OCI-LY1 (cell line): ENCODE data around the gene OR4N5.

Experiments
- H2AFZ ChIP-seq: fragments of 200-600 bp; sonication (generic), shearing (Covaris generic); 2 replicates; pipeline ENCODE4 v1.6.0; 2014; ENCODE audit warnings: antibody characterized with exemption, mild to moderate bottlenecking, low read length
- H3F3A ChIP-seq: fragments of 200-600 bp; sonication (generic), shearing (Covaris generic); 2 replicates; pipeline ENCODE4 v1.6.0; 2014; ENCODE audit warnings: mild to moderate bottlenecking, antibody characterized with exemption, low read length, moderate library complexity; ENCODE audit not compliant: insufficient read depth
- H3K27ac ChIP-seq: fragments of 200-600 bp; sonication (generic); 2 replicates; pipeline ENCODE4 v1.5.1; 2014; ENCODE audit warnings: low read length, mixed run types, mild to moderate bottlenecking, low read depth; ENCODE audit not compliant: poor library complexity, severe bottlenecking
- H3K27me3 ChIP-seq: fragments of 200-600 bp; sonication (generic); 2 replicates; pipeline ENCODE4 v1.6.0; 2014; ENCODE audit warnings: antibody characterized with exemption, mild to moderate bottlenecking, low read length, moderate library complexity; ENCODE audit not compliant: insufficient read depth
- H3K36me3 ChIP-seq: fragments of 200-600 bp; sonication (generic); 2 replicates; pipeline ENCODE4 v1.6.1; 2014; ENCODE audit warnings: mild to moderate bottlenecking, antibody characterized with exemption, low read length, moderate library complexity, mixed read lengths; ENCODE audit not compliant: insufficient read depth
- H3K4me1 ChIP-seq: fragments of 200-600 bp; sonication (generic); 2 replicates; pipeline ENCODE4 v1.5.1; 2014; ENCODE audit warnings: mild to moderate bottlenecking, low read length, moderate library complexity; ENCODE audit not compliant: insufficient read depth, severe bottlenecking
- H3K4me2 ChIP-seq: fragments of 200-600 bp; sonication (generic), shearing (Covaris generic); 2 replicates; pipeline ENCODE4 v1.6.1; 2014; ENCODE audit warnings: low read length
- H3K4me3 ChIP-seq: fragments of 200-600 bp; sonication (generic); 2 replicates; pipeline ENCODE4 v1.5.1; 2014; ENCODE audit warnings: low read length, low read depth, mild to moderate bottlenecking, mixed read lengths; ENCODE audit not compliant: poor library complexity, severe bottlenecking
- H3K79me2 ChIP-seq: fragments of 200-600 bp; shearing (Covaris generic); 2 replicates; pipeline ENCODE4 v1.6.1; 2016; ENCODE audit warnings: mixed run types, low read length, mixed read lengths; ENCODE audit not compliant: insufficient read depth
- H3K9ac ChIP-seq: fragments of 200-600 bp; sonication (generic), shearing (Covaris generic); 2 replicates; pipeline ENCODE4 v1.6.1; 2014; ENCODE audit warnings: mild to moderate bottlenecking, low read length, mixed read lengths
- H3K9me2 ChIP-seq: fragments of 200-600 bp; sonication (generic), shearing (Covaris generic); 2 replicates; pipeline ENCODE4 v1.6.1; 2014; ENCODE audit warnings: low read depth, mild to moderate bottlenecking, low read length, mixed read lengths
- H3K9me3 ChIP-seq: fragments of 200-600 bp; shearing (Covaris generic); 2 replicates; pipeline ENCODE4 v1.6.1; 2014; ENCODE audit warnings: low read length, mixed read lengths
- H4K20me1 ChIP-seq: fragments of 200-600 bp; sonication (generic), shearing (Covaris generic); 2 replicates; pipeline ENCODE4 v1.6.0; 2016; ENCODE audit warnings: mild to moderate bottlenecking, low read length; ENCODE audit not compliant: insufficient read depth
- CTCF ChIP-seq: fragments of 200-600 bp; sonication (generic), shearing (Covaris generic); IDR thresholded peaks from 2 replicates; pipeline ENCODE4 v1.5.1; 2017; ENCODE audit warnings: mild to moderate bottlenecking, antibody characterized with exemption, low read length, moderate library complexity, mixed read lengths
- EZH2 ChIP-seq: fragments of 200-600 bp; sonication (generic), shearing (Covaris generic); IDR thresholded peaks from 2 replicates; pipeline ENCODE4 v1.8.0; 2017; ENCODE audit warnings: borderline replicate concordance, mixed run types, mild to moderate bottlenecking, antibody characterized with exemption, low read length, moderate library complexity, mixed read lengths

OR4N5 gene

GRCh38 chr14:20191396-20191795 lies 52.8 kb downstream of the OR4N5 start:
- no peaks in the 10 kb centered on the region for H4K20me1 ChIP-seq
- H3K36me3 ChIP-seq: no peaks in the 10 kb centered on the region
- H3K9me2 ChIP-seq: no peaks in the 10 kb centered on the region
- H3K27ac ChIP-seq: no peak overlapping the region
- TF ChIP-seq EZH2: no peak
- TF ChIP-seq CTCF: no peak
- H3K4me1 ChIP-seq: no peaks in the 10 kb centered on the region
- H3K4me3 ChIP-seq: no peak overlapping the region
- H3K9me3 ChIP-seq: no peaks in the 10 kb centered on the region
- no peaks in the 10 kb centered on the region for H3K79me2 ChIP-seq
- no peak overlapping the region for H3K9ac ChIP-seq
- H3K4me2 ChIP-seq: no peak overlapping the region
- H3K27me3 ChIP-seq: no peaks in the 10 kb centered on the region
- H2AFZ ChIP-seq: no peak overlapping the region
- no peaks in the 10 kb centered on the region for H3F3A ChIP-seq

DNA sequence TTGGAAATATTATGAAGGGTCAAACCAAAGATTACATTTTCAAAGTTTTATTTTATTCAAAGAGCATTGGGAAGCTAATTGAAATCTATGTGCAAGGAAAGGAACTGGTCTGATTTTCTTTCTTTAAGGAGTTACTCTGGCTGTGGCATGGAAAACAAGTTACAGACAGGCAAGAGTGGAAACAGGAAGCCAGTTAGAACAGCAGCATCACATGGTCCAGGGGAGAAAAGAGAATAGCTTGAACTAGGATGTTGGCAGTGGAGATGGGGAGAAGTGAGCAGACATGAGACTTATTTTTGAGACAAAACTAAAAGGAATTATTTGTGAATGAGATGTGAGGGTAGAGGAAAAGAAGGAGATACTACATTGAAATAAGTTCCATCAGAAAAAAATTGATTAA lies 55.5 kb downstream of the OR4N5 start:
- Histone ChIP-seq H3K79me2 (no peaks in the 10 kb centered on the region), H3K9ac (no peak overlapping the region), H3K4me2 (no peak overlapping the region), H3K27ac (no peak overlapping the region), H4K20me1 (no peaks in the 10 kb centered on the region), H3K9me3 (no peaks in the 10 kb centered on the region), H3K9me2 (no peaks in the 10 kb centered on the region), H3K4me1 (no peaks in the 10 kb centered on the region), H3K27me3 (no peaks in the 10 kb centered on the region), H2AFZ (no peak overlapping the region), H3K36me3 (no peaks in the 10 kb centered on the region), H3K4me3 (no peak overlapping the region), H3F3A (no peaks in the 10 kb centered on the region)
- TF ChIP-seq EZH2 (no peak), CTCF (no peak)
